Neural crest cell (in vitro differentiated cells): ENCODE data around the gene CAMK2D. TPM values are rescaled to one million over a fixed set of nuclear protein-coding genes. Genes with fewer than 3 reads are reported as not detected.

Experiments used
- DNase-seq: peaks from one replicate; pipeline ENCODE4 v3.0.0; 2021; ENCODE audit warnings: low read depth, mixed read lengths, low spot score
- H3K27ac Mint-ChIP-seq: one replicate; pipeline ENCODE4 v1.8.0; 2021; ENCODE audit warnings: mild to moderate bottlenecking, mixed read lengths; ENCODE audit not compliant: unreplicated experiment
- H3K27me3 Mint-ChIP-seq: 2 replicates; pipeline ENCODE4 v1.8.0; 2021; ENCODE audit warnings: low read depth, mild to moderate bottlenecking, mixed read lengths
- H3K36me3 Mint-ChIP-seq: 2 replicates; pipeline ENCODE4 v1.8.0; 2021; ENCODE audit warnings: low read depth, mild to moderate bottlenecking, mixed read lengths
- H3K4me1 Mint-ChIP-seq: 2 replicates; pipeline ENCODE4 v1.8.0; 2021; ENCODE audit warnings: mixed read lengths
- H3K4me3 Mint-ChIP-seq: one replicate; pipeline ENCODE4 v1.8.0; 2021; ENCODE audit warnings: mild to moderate bottlenecking, mixed read lengths
- H3K9me3 Mint-ChIP-seq: 2 replicates; pipeline ENCODE4 v1.8.0; 2021; ENCODE audit warnings: mixed read lengths
- total RNA-seq: library from RNA; stranded (reverse); gene quantifications from 2 replicates; pipeline ENCODE4 v1.2.1, GENCODE V29; 2021
- TF ChIP-seq, protein P1 (sequence below): fragments of 200-600 bp; sonication (generic); conservative IDR thresholded peaks from 2 replicates; pipeline ENCODE4 v1.5.0; 2021; ENCODE audit warnings: antibody characterized with exemption, mild to moderate bottlenecking

Gene CAMK2D
- total RNA-seq, 1 donor from 2014 or later, result 33.7 TPM

DNA sequence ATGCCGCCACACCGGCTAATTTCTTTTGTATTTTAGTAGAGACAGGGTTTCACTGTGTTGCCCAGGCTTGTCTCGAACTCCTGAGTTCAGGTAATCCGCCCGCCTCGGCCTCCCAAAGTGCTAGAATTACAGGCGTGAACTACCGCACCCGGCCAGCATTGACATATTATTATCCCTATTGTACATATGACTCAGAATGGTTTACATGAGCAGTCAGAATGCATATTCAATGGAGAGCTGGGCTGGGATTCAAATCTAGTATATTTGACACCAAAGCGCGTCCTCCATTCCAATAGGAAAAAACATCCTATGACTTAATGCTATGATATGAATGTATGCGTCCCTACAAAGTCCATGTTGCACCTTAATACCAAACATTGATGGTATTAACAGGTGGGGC, 281.4 kb downstream of the CAMK2D start:
- Mint-ChIP-seq H3K36me3 (peaks cover 16% of the 10 kb centered on the region), H3K27ac (no peak overlapping the region), H3K4me3 (no peak overlapping the region), H3K9me3 (peaks cover 7% of the 10 kb centered on the region), H3K4me1 (no peaks in the 10 kb centered on the region), H3K27me3 (no peaks in the 10 kb centered on the region)
- DNase-seq, result no peak
- TF ChIP-seq, protein P1, sequence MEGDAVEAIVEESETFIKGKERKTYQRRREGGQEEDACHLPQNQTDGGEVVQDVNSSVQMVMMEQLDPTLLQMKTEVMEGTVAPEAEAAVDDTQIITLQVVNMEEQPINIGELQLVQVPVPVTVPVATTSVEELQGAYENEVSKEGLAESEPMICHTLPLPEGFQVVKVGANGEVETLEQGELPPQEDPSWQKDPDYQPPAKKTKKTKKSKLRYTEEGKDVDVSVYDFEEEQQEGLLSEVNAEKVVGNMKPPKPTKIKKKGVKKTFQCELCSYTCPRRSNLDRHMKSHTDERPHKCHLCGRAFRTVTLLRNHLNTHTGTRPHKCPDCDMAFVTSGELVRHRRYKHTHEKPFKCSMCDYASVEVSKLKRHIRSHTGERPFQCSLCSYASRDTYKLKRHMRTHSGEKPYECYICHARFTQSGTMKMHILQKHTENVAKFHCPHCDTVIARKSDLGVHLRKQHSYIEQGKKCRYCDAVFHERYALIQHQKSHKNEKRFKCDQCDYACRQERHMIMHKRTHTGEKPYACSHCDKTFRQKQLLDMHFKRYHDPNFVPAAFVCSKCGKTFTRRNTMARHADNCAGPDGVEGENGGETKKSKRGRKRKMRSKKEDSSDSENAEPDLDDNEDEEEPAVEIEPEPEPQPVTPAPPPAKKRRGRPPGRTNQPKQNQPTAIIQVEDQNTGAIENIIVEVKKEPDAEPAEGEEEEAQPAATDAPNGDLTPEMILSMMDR, result no peak

DNA sequence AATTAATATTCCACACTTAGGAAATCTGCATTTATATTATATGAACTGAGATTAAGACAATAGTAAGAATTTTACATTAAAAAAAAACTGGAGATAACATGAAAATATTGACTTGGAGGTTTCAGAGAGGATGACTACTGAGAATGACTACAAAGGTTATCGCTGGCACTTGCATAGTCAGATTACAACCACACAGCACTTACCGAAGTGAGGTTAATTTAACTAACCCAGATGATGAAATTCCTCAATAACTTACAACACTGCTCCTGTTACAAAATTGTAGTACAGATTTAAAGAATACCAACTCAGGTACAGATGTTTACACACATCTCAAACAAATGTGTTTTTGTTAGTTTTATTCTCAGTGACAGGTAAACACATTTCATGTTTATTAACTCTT, 283.5 kb downstream of the CAMK2D start:
- Mint-ChIP-seq H3K4me3 (no peak overlapping the region), H3K27ac (no peak overlapping the region), H3K4me1 (no peaks in the 10 kb centered on the region), H3K9me3 (peaks cover 7% of the 10 kb centered on the region), H3K27me3 (no peaks in the 10 kb centered on the region), H3K36me3 (peaks cover 16% of the 10 kb centered on the region)
- TF ChIP-seq, protein P1, result no peak
- no peak for DNase-seq

DNA sequence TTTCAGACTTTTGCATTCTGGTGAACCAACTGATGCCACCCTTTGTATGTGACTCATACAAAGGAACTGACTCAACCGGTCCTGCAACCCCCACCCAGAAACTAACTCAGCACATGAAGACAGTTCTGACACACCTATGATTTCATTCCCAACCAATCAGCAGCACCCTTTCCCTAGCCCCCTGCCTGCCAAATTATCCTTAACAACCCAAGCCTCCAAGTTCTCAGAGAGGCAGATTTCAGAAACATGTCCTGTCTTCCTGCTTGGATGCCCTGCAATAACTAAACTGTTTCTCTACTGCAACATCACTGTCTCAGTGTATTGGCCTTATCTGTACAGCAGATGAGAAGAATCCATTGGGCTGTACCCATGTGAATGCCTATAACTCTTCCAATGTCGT, 284.7 kb downstream of the CAMK2D start:
- peaks cover 7% of the 10 kb centered on the region for H3K9me3 Mint-ChIP-seq
- H3K4me1 Mint-ChIP-seq, result peaks cover 3% of the 10 kb centered on the region
- peaks cover 16% of the 10 kb centered on the region for H3K36me3 Mint-ChIP-seq
- H3K27ac Mint-ChIP-seq, result no peak overlapping the region
- TF ChIP-seq, protein P1, result no peak
- H3K27me3 Mint-ChIP-seq, result no peaks in the 10 kb centered on the region
- DNase-seq, result no peak
- no peak overlapping the region for H3K4me3 Mint-ChIP-seq

DNA sequence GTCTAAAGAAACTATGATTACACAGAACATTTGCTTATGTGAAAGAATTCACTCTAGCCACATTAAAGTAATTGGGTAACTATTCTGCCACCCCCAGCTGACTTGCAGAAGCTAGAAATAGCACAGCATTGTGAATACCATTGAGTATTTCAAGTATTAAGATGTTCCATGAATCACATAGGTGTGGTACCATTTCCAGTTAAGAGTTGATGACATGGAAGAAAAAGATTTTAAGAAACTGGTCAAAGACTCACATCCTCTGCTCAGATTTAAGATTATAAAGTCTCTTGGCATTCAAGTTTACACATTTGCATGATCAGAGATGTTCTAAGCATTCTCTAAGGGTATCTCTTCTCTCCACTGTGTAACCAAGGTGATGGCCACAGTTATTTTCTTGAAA, 287.5 kb downstream of the CAMK2D start:
- H3K27ac Mint-ChIP-seq, result no peak overlapping the region
- no peak for DNase-seq

DNA sequence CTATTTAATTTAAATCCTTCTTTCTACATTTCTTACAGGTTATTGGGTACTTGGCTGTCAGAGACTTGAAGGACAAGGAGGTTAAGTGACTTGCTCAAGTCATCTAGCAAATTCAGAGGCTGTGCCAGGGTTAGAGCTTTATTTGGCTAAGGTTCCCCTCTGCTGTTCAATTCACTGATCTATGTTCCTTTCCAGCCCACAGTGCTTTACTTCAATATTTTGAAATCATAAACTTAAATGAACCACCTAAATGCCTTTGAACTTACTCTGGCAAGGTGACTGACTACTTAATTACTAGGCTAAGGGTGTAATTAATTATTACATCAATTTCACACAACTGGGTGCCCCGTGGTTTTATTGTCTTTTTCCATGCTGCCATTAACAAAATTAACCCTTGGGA, 288.7 kb downstream of the CAMK2D start:
- Mint-ChIP-seq H3K36me3 (peaks cover 23% of the 10 kb centered on the region), H3K27me3 (no peaks in the 10 kb centered on the region), H3K27ac (no peak overlapping the region), H3K4me1 (peaks cover 30% of the 10 kb centered on the region), H3K4me3 (no peak overlapping the region), H3K9me3 (peaks cover 13% of the 10 kb centered on the region)
- TF ChIP-seq, protein P1, result no peak
- DNase-seq, result no peak

More for the DNA sequence above, 287.5 kb downstream of the CAMK2D start:
- peaks cover 25% of the 10 kb centered on the region for H3K36me3 Mint-ChIP-seq
- TF ChIP-seq, protein P1, result no peak
- no peaks in the 10 kb centered on the region for H3K27me3 Mint-ChIP-seq
- H3K9me3 Mint-ChIP-seq, result peaks cover 13% of the 10 kb centered on the region
- H3K4me3 Mint-ChIP-seq, result no peak overlapping the region
- H3K4me1 Mint-ChIP-seq, result peaks cover 21% of the 10 kb centered on the region
